Kidney epithelial cell (primary cell): ENCODE data around the gene PHYKPL. TPM values are rescaled to one million over a fixed set of nuclear protein-coding genes. Genes with fewer than 3 reads are reported as not detected.

Experiments used
- DNase-seq: peaks from one replicate; pipeline ENCODE4 v3.0.0-alpha.2; 2010; ENCODE audit warnings: low read depth
- H3K27me3 ChIP-seq: 2 replicates; pipeline ENCODE4 v1.6.0; 2011; ENCODE audit warnings: low read length; ENCODE audit not compliant: control insufficient read depth, insufficient read depth
- H3K36me3 ChIP-seq: 2 replicates; pipeline ENCODE4 v1.5.1; 2011; ENCODE audit warnings: low read length; ENCODE audit not compliant: control insufficient read depth, insufficient read depth
- H3K4me3 ChIP-seq: 2 replicates; pipeline ENCODE4 v1.5.1; 2011; ENCODE audit warnings: low read depth, mild to moderate bottlenecking, control low read depth, low read length
- total RNA-seq: library from RNA; depleted of rRNA; stranded (reverse); fragments of >200 nt; gene quantifications from 2 replicates; pipeline ENCODE4 v1.2.3, GENCODE V29; 2015
- TF ChIP-seq, protein P1 (sequence below): IDR thresholded peaks from 2 replicates; pipeline ENCODE4 v1.5.1; 2011; ENCODE audit warnings: mild to moderate bottlenecking, moderate library complexity, low read length, control low read depth, inconsistent platforms; ENCODE audit not compliant: insufficient read depth, poor library complexity, severe bottlenecking

PHYKPL gene
- total RNA-seq, 1 donor from 2014 or later: 18.7 TPM

DNA sequence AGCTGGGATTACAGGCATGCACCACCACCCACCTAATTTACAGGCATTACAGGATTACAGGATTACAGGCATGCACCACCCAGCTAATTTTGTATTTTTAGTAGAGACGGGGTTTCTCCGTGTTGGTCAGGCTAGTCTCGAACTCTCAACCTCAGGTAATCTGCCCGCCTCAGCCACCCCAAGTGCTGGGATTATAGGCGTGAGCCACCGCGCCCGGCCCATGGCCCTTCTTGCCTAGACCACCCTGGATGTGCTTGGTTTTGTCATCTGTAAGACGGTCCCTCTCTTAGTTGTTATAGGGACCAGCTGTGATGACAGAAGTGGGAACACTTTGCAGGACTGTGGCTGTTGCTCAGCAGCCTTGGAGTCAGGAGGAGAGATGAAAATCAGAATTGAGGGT lies 3.5 kb upstream of the PHYKPL start:
- TF ChIP-seq, protein P1, sequence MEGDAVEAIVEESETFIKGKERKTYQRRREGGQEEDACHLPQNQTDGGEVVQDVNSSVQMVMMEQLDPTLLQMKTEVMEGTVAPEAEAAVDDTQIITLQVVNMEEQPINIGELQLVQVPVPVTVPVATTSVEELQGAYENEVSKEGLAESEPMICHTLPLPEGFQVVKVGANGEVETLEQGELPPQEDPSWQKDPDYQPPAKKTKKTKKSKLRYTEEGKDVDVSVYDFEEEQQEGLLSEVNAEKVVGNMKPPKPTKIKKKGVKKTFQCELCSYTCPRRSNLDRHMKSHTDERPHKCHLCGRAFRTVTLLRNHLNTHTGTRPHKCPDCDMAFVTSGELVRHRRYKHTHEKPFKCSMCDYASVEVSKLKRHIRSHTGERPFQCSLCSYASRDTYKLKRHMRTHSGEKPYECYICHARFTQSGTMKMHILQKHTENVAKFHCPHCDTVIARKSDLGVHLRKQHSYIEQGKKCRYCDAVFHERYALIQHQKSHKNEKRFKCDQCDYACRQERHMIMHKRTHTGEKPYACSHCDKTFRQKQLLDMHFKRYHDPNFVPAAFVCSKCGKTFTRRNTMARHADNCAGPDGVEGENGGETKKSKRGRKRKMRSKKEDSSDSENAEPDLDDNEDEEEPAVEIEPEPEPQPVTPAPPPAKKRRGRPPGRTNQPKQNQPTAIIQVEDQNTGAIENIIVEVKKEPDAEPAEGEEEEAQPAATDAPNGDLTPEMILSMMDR: no peak
- Histone ChIP-seq H3K4me3 (no peak overlapping the region), H3K36me3 (peaks cover 1% of the 10 kb centered on the region), H3K27me3 (no peaks in the 10 kb centered on the region)
- no peak for DNase-seq

DNA sequence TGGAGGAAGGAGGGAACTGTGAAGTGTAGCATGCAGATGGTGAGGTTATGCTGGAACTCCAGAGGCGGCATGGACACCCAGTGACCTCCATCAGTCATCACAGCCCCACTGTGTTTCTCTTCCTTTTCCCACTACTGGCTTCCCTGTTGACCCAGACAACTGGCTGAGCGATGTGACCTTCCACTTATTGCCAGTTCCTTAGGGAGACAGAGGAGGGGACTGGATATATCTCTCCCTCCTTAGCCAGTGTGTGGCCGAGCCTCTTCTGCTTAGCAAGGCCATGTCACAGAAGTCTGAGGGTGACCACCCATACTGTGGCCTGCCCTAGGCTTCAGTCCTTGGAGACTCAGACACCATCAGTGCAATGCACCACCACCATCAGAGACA lies 3.0 kb upstream of the PHYKPL start:
- TF ChIP-seq, protein P1: no peak
- DNase-seq: no peak
- no peak overlapping the region for H3K4me3 ChIP-seq
- H3K36me3 ChIP-seq: peaks cover 1% of the 10 kb centered on the region
- no peaks in the 10 kb centered on the region for H3K27me3 ChIP-seq

DNA sequence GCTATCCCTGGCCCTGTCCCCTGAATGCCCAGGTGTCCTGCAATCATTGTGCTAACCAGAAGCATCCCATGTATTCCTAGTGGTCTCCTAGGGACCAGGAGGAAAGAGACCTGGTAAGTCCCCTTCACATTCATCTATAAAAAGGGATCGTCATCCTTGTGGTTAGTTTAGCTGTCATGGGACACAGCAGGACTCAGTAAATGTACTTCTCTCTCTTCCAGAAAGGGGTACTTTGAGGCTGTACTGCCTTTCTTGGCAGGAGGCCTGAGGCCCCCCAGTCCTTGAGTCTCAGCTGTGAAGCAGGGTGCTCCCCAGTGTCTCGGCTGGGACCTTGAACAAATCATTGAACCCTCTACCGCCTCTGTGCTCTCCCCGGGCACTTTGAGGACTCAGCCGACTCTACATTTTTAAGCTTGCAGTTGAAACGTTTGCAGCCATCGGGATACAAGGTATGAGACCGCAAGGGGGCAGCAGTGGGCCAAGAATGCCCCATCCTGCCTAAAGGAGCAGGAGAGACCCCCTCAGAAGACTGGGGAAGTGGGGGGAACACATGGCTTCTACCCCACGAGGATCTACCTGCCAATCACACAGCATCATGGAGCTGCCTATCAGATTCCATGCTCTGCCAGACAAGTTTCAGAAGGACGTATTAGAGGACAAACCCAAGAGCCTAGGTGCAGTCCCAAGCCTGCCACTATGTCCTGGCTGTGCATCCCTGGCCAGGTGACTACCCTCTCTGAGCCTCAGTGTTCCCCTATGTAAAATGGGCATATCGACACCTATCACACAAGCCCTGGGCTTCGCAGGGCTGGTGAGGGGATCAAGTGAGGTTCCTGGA lies 2.4 kb upstream of the PHYKPL start:
- Histone ChIP-seq H3K4me3 (no peak overlapping the region), H3K36me3 (peaks cover 2% of the 10 kb centered on the region), H3K27me3 (no peaks in the 10 kb centered on the region)
- no peak for DNase-seq
- TF ChIP-seq, protein P1: peak; percentile 77

DNA sequence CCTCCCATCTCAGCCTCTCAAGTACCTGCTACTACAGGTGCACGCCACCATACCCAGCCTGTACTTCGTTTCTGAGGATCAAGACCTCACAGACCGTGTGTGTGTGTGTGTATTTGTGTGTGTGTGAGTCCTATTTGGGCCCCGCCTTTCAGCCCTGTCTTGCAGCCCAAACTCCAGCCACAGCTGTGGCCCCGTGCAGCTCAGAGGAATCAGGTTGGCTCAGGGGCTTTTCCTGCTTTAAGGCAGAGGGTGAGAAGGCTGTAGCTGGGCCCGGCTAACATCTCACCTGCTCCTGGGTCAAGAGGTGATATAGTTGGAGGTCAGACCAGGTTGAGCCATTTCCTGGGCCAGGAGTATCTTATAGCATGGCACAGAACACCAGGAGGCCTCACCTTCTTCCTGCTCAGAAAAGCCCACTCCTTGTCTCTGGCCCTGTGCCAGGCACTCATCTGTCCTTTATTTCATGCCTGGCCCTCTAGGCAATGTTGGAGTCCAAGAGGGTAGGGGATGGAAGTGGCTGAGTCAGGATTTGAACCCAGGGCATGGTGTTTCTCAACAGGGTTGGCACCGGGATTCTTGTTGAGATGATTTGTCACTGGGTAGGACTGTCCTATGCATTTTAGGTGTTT lies 1.6 kb upstream of the PHYKPL start:
- peaks cover 3% of the 10 kb centered on the region for H3K36me3 ChIP-seq

DNA sequence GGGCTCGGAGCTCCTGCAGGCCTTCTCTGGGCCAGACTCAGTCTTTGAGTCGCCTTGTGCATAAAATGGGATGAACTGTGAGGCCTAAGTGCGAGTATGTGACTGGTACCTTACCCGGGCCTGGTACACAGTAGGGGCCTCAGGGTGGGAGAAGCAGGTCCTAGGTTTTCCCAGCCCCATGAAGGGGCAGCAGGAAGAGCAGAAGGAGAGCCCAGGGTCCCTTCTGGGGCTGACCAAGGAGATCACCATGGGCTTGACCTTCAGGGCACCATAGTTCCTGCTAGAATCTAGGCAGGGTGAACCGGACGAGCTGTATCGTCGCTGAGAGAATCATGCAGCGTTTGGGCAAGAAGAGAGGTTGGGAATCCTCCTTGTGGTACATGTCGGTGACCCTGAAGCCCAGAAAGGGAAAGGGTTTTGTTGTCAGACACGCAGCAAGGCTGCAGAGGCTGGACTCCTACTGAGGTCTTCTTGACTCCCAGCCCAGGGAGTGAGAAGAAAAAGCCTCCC lies 373 bp upstream of the PHYKPL start:
- TF ChIP-seq, protein P1: no peak

More for the DNA sequence above, 1.6 kb upstream of the PHYKPL start:
- Histone ChIP-seq H3K4me3 (no peak overlapping the region), H3K27me3 (no peaks in the 10 kb centered on the region)
- DNase-seq: no peak
- TF ChIP-seq, protein P1: no peak

More for the DNA sequence above, 373 bp upstream of the PHYKPL start:
- Histone ChIP-seq H3K4me3 (peak overlapping the region; percentile 73), H3K27me3 (no peaks in the 10 kb centered on the region), H3K36me3 (peaks cover 3% of the 10 kb centered on the region)
- DNase-seq: no peak
